Activated CD4-positive, CD25-positive, alpha-beta regulatory T cell (primary cell): ENCODE results near the gene OR5B17.
"Not testable (repeated sequence)": the region's sequence is repeated elsewhere in the genome, so short reads cannot be mapped to it uniquely, and the experiment has no call there.

Experiments
- DNase-seq, 4 experiments: peaks; one replicate each; lab custom pipeline; 2025; lab: John Stamatoyannopoulos, UW

OR5B17 gene

DNA sequence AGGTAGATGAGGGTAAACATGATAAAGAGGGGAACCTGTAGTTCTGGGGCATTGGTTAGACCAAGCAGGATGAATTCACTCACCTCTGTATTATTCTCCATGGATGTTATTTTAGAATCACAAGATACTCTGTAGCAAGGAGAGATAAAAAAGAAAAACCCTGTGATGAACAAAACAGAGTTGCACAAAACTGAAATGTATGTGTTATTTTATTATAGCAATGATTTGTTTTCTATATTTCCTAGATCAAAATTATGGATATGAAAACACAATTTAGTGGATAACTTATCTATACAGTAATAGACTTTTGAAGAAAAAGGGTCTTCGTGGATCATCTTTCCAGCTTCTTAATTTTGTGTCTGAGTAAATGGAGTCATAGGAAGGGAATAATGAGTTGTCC, at the start of gene OR5B17:
Gene OR5B17 (minus strand): TSS at position 101 of the 400 bp plus-strand sequence. CDS start 0 bp downstream, at position 101.
- DNase-seq = no peak

GRCh38 chr11:58406774-58407173, 47.9 kb upstream of the OR5B17 start, which contains the start of gene OR5B3:
TSS of gene OR5B3 (minus strand) at chr11:58406874. CDS start at chr11:58403409, 3,465 bp downstream.
- no peak for DNase-seq

DNA sequence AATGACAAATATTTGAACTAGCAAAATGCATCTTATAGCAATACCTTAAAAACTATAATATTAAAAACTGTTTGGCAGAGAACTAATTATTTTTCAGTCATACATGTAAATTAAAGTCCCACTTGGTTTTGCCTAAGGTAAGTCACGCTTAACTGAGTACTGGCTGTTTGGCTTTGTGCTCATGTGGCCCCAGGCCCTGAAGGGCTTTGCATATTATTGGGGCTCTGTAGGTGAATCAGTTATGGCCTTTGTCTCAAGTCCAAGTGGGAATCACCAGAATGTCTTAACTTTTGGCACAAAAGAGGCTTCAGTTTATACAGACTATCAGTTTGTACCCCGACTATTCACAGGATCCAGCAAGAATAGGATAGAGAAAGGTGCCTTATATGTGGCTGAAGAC, 40.8 kb upstream of the OR5B17 start:
- DNase-seq = not testable (repeated sequence)

DNA sequence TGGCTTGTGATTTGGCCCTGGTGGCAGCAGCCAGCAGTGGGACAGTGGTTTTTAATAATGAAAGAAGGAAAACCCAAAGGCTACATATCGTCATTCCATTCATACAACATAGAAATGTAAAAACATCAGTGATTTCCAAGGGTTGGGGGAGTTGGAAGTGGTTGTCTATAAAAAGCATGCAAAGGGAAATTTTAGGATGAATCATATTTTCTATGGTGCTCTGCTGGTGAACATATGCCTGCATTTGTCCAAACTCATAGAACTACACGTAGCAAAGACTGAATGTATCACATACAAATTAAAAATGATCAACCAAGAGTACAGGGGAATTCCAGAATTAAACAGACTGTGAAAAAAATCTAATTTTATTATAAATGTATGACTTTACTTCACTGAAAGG, 36.7 kb upstream of the OR5B17 start:
- DNase-seq = no peak

GRCh38 chr11:58394195-58394594, 35.3 kb upstream of the OR5B17 start:
- DNase-seq = no peak

GRCh38 chr11:58392746-58393145, 33.9 kb upstream of the OR5B17 start:
- DNase-seq = no peak

GRCh38 chr11:58391879-58392278, 33.0 kb upstream of the OR5B17 start:
- no peak for DNase-seq

DNA sequence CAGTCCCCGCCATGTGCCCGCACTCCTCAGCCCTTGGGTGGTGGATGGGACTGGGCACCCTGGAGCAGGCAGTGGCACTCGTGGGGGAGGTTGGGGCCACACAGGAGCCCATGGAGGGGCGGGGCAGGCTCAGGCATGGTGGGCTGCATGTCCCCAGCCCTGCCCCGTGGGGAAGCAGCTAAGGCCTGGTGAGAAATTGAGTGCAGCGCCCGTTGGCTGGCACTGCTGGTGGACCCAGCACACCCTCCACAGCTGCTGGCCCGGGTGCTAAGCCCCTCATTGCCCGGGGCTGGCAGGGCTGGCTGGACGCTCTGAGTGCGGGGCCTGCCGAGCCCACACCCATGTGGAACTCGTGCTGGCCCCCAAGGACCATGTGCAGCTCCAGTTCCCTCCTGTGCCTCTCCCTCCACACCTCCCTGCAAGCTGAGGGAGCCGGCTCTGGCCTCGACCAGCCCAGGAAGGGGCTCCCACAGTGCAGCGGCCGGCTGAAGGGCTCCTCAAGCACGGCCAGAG, 31.7 kb upstream of the OR5B17 start:
- no peak for DNase-seq

DNA sequence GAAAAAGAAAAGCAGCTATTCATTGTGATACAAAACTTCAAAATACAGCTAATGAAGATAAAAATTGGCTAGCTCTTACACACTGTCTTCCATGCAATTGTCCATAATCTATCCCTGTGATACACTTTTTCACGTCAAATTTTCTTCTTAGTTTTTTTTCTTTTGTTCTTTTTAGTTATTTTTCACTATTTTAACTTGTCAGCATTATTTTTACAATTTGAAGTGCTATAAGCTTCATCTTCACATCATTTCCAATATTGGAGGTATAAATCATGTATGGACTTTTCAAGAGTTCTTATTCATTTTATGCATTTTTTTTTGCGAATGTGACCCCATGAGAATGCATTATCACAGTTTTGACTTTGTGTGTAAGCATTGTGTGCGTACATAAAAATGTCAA, 4.1 kb downstream of the OR5B17 start:
- no peak for DNase-seq

DNA sequence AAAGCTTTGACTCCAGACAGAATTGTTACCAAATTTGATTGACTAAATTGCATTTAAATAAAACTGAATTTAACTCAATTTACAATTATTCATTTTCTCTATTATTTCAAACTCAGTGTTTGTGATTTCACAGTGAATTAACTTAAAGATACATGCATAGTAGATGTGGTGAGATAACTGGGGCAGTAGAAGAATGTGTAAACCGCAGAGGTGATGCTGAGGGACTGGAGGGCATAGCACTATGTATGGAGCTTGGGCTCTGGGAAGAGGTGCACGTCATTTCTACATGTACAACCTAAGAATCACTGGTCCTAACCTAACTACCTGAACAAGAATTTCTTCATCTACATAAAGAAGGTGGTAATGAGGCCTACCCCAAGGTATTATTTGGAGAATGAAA, 13.7 kb downstream of the OR5B17 start:
- no peak for DNase-seq

- DNase-seq = no peak
These were observed 24.2 kb downstream of the OR5B17 start for GRCh38 chr11:58334708-58335107.

GRCh38 chr11:58330861-58331260, 28.0 kb downstream of the OR5B17 start:
- DNase-seq = no peak

GRCh38 chr11:58318532-58318931, 40.3 kb downstream of the OR5B17 start:
- no peak for DNase-seq

- DNase-seq = no peak
These were observed 42.7 kb downstream of the OR5B17 start for GRCh38 chr11:58316142-58316541.
